K562 (cell line): ENCODE results near the gene SEBOX.

Experiments
- CAMTA2 ChIP-seq: fragments of 250-450 bp; sonication (Bioruptor Pico); conservative IDR thresholded peaks from 2 replicates; pipeline ENCODE4 v1.5.1; 2022
- EZH2 ChIP-seq: IDR thresholded peaks from 2 replicates; pipeline ENCODE4 v1.6.1; 2012; ENCODE audit warnings: low read depth, mild to moderate bottlenecking, inconsistent platforms, low read length, borderline replicate concordance
- HEY1 ChIP-seq: fragments of 250-450 bp; sonication (Bioruptor Pico); IDR thresholded peaks from 2 replicates; pipeline ENCODE4 v1.5.0; 2020; ENCODE audit warnings: mild to moderate bottlenecking, moderate library complexity, borderline replicate concordance
- MTA1 ChIP-seq: fragments of 450-650 bp; IDR thresholded peaks from 2 replicates; pipeline ENCODE4 v1.6.1; 2017; ENCODE audit warnings: borderline replicate concordance
- RFX7 ChIP-seq: fragments of 250-450 bp; sonication (Bioruptor Pico); IDR thresholded peaks from 2 replicates; pipeline ENCODE4 v1.5.1; 2021; ENCODE audit warnings: mild to moderate bottlenecking
- SIN3A ChIP-seq, 2 experiments: fragments of 150-350 bp in 1 of 2; IDR thresholded peaks; 2 replicates each; pipeline ENCODE4 v1.6.1; 2011 to 2016; ENCODE audit warnings: borderline replicate concordance in 2 of 2, low read depth in 2 of 2, low read length in 2 of 2, mild to moderate bottlenecking in 2 of 2, moderate library complexity in 2 of 2; ENCODE audit not compliant: control insufficient read depth in 1 of 2
- TBP ChIP-seq: optimal IDR thresholded peaks from 2 replicates; pipeline ENCODE3; 2011; ENCODE audit warnings: low read depth, low read length, improper control_type of control experiment
- ZNF431 ChIP-seq: sonication (generic); formaldehyde crosslinking; IDR thresholded peaks from 2 replicates; pipeline ENCODE4 v1.8.0; 2022; ENCODE audit warnings: mild to moderate bottlenecking, missing genetic modification reagents
- ZNF79 ChIP-seq: fragments of 250-450 bp; sonication (Bioruptor Pico); IDR thresholded peaks from 2 replicates; pipeline ENCODE4 v1.4.0; 2020; ENCODE audit warnings: low read depth, mild to moderate bottlenecking, moderate library complexity
- TF ChIP-seq, protein P1 (sequence below): sonication (generic); formaldehyde crosslinking; IDR thresholded peaks from 2 replicates; pipeline ENCODE4 v1.8.1; 2023; ENCODE audit warnings: missing genetic modification reagents, mild to moderate bottlenecking, borderline replicate concordance
- TF ChIP-seq, protein P2 (sequence below), 2 experiments: fragments of 450-650 bp in 1 of 2; sonication (generic) in 1 of 2; formaldehyde crosslinking in 1 of 2; IDR thresholded peaks in 1 of 2; conservative IDR thresholded peaks in 1 of 2; 2 replicates each; pipeline versions ENCODE4 v1.6.1 to v1.8.1; 2016 to 2023; ENCODE audit warnings: mild to moderate bottlenecking in 2 of 2, moderate library complexity in 2 of 2, inconsistent platforms in 1 of 2, missing genetic modification reagents in 1 of 2
- TF ChIP-seq, protein P3 (sequence below), 3 experiments: IDR thresholded peaks in 2 of 3; conservative IDR thresholded peaks in 1 of 3; 2 replicates each; pipeline ENCODE4 v1.5.1; 2011 to 2012; ENCODE audit warnings: low read length in 3 of 3, mild to moderate bottlenecking in 3 of 3, control low read depth in 2 of 3, improper control_type of control experiment in 1 of 3, inconsistent platforms in 1 of 3, low read depth in 1 of 3, mixed read lengths in 1 of 3, moderate library complexity in 1 of 3; ENCODE audit not compliant: insufficient read depth in 2 of 3

DNA sequence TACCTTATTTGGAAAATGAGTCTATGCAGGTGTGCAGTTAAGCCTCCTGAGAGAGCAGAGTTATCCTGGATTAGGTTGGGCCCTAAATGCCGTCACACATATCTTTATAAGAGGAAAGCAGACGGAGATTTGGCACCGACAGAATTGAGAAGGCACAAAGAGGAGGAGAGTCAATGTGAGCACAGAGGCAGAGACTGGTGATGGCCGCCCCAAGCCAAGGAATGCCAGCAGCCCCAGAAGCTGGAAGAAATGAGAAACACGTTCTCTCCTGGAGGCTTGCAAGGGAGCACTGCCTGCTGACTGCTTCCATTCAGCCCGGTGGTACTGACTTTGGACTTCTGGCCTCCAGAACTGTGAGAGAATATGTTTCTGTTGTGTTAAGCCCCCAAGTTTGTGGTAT is 37.8 kb upstream of the SEBOX start:
- TF ChIP-seq ZNF431 (CRISPR knock-in tag) (no peak), ZNF79 (no peak), CAMTA2 (no peak), EZH2 (no peak), TBP (no peak), HEY1 (CRISPR knock-in tag) (no peak), SIN3A (IDR thresholded peaks at IDR 0.05; ENCODE audit: borderline replicate concordance in 2 of 2, control insufficient read depth in 1 of 2, low read depth in 2 of 2, low read length in 2 of 2) (no peak), RFX7 (CRISPR knock-in tag) (no peak), MTA1 (no peak)
- TF ChIP-seq, protein P1, sequence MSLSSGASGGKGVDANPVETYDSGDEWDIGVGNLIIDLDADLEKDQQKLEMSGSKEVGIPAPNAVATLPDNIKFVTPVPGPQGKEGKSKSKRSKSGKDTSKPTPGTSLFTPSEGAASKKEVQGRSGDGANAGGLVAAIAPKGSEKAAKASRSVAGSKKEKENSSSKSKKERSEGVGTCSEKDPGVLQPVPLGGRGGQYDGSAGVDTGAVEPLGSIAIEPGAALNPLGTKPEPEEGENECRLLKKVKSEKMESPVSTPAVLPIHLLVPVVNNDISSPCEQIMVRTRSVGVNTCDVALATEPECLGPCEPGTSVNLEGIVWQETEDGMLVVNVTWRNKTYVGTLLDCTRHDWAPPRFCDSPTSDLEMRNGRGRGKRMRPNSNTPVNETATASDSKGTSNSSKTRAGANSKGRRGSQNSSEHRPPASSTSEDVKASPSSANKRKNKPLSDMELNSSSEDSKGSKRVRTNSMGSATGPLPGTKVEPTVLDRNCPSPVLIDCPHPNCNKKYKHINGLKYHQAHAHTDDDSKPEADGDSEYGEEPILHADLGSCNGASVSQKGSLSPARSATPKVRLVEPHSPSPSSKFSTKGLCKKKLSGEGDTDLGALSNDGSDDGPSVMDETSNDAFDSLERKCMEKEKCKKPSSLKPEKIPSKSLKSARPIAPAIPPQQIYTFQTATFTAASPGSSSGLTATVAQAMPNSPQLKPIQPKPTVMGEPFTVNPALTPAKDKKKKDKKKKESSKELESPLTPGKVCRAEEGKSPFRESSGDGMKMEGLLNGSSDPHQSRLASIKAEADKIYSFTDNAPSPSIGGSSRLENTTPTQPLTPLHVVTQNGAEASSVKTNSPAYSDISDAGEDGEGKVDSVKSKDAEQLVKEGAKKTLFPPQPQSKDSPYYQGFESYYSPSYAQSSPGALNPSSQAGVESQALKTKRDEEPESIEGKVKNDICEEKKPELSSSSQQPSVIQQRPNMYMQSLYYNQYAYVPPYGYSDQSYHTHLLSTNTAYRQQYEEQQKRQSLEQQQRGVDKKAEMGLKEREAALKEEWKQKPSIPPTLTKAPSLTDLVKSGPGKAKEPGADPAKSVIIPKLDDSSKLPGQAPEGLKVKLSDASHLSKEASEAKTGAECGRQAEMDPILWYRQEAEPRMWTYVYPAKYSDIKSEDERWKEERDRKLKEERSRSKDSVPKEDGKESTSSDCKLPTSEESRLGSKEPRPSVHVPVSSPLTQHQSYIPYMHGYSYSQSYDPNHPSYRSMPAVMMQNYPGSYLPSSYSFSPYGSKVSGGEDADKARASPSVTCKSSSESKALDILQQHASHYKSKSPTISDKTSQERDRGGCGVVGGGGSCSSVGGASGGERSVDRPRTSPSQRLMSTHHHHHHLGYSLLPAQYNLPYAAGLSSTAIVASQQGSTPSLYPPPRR (CRISPR knock-in tag): no peak
- TF ChIP-seq, protein P2, sequence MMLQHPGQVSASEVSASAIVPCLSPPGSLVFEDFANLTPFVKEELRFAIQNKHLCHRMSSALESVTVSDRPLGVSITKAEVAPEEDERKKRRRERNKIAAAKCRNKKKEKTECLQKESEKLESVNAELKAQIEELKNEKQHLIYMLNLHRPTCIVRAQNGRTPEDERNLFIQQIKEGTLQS (IDR thresholded peaks at IDR 0.05): no peak
- TF ChIP-seq, protein P2 (CRISPR knock-in tag; conservative IDR thresholded peaks at IDR 0.05): no peak
- TF ChIP-seq, protein P3, sequence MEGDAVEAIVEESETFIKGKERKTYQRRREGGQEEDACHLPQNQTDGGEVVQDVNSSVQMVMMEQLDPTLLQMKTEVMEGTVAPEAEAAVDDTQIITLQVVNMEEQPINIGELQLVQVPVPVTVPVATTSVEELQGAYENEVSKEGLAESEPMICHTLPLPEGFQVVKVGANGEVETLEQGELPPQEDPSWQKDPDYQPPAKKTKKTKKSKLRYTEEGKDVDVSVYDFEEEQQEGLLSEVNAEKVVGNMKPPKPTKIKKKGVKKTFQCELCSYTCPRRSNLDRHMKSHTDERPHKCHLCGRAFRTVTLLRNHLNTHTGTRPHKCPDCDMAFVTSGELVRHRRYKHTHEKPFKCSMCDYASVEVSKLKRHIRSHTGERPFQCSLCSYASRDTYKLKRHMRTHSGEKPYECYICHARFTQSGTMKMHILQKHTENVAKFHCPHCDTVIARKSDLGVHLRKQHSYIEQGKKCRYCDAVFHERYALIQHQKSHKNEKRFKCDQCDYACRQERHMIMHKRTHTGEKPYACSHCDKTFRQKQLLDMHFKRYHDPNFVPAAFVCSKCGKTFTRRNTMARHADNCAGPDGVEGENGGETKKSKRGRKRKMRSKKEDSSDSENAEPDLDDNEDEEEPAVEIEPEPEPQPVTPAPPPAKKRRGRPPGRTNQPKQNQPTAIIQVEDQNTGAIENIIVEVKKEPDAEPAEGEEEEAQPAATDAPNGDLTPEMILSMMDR (IDR thresholded peaks at IDR 0.05 in 2 of 3, conservative IDR thresholded peaks at IDR 0.05 in 1 of 3; ENCODE audit: insufficient read depth in 2 of 3, low read depth in 1 of 3, low read length in 3 of 3): no peak
